Islet precursor cell (in vitro differentiated cells): ENCODE measurements around the gene CDH5.

Source experiments
- DNase-seq: peaks from one replicate; pipeline ENCODE4 v3.0.0-alpha.2; 2018

The CDH5 gene

GRCh38 chr16:66420396-66420795, 53.9 kb downstream of the CDH5 start:
- DNase-seq: no peak

GRCh38 chr16:66421891-66422290, 55.4 kb downstream of the CDH5 start:
- DNase-seq: peak; percentile 18

GRCh38 chr16:66422366-66422765, 55.9 kb downstream of the CDH5 start:
- DNase-seq: peak; percentile 40

- DNase-seq: peak; percentile 14
Measured at GRCh38 chr16:66423177-66423576, 56.7 kb downstream of the CDH5 start.

- DNase-seq: peak; percentile 44
Measured at GRCh38 chr16:66425651-66426050, 59.2 kb downstream of the CDH5 start.

- DNase-seq: peak; percentile 56
Measured at GRCh38 chr16:66426112-66427035, 59.9 kb downstream of the CDH5 start.

GRCh38 chr16:66427036-66427860, 60.8 kb downstream of the CDH5 start, which contains the start of gene BEAN1:
TSS of gene BEAN1 (plus strand) at chr16:66427295. CDS start at chr16:66437677, 10,382 bp downstream.
- DNase-seq: peak; percentile 61

- DNase-seq: peak; percentile 71
Measured at GRCh38 chr16:66427871-66428681, 61.6 kb downstream of the CDH5 start.

GRCh38 chr16:66428682-66429251, 62.3 kb downstream of the CDH5 start:
- peak; percentile 47 for DNase-seq

GRCh38 chr16:66429290-66429962, 62.9 kb downstream of the CDH5 start:
- DNase-seq: peak; percentile 53

- no peak for DNase-seq
Measured at GRCh38 chr16:66430214-66430613, 63.7 kb downstream of the CDH5 start.

- DNase-seq: peak; percentile 2
Measured at GRCh38 chr16:66431760-66432159, 65.3 kb downstream of the CDH5 start.

- DNase-seq: no peak
Measured at GRCh38 chr16:66432429-66432828, 65.9 kb downstream of the CDH5 start.

GRCh38 chr16:66434619-66435430, 68.3 kb downstream of the CDH5 start:
- peak; percentile 53 for DNase-seq

GRCh38 chr16:66435896-66436295, 69.4 kb downstream of the CDH5 start:
- DNase-seq: peak; percentile 12

GRCh38 chr16:66437391-66437945, 71.0 kb downstream of the CDH5 start:
- no peak for DNase-seq

GRCh38 chr16:66438536-66438935, 72.0 kb downstream of the CDH5 start:
- no peak for DNase-seq

- DNase-seq: no peak
Measured at GRCh38 chr16:66439051-66439730, 72.7 kb downstream of the CDH5 start.

- DNase-seq: no peak
Measured at GRCh38 chr16:66440271-66440802, 73.8 kb downstream of the CDH5 start.

GRCh38 chr16:66440970-66441369, 74.5 kb downstream of the CDH5 start:
- DNase-seq: peak; percentile 18
